Measurements from ENCODE around the gene UMPS.
"Not testable (repeated sequence)": the region's sequence is repeated elsewhere in the genome, so short reads cannot be mapped to it uniquely, and the experiment has no call there.

The UMPS gene

DNA sequence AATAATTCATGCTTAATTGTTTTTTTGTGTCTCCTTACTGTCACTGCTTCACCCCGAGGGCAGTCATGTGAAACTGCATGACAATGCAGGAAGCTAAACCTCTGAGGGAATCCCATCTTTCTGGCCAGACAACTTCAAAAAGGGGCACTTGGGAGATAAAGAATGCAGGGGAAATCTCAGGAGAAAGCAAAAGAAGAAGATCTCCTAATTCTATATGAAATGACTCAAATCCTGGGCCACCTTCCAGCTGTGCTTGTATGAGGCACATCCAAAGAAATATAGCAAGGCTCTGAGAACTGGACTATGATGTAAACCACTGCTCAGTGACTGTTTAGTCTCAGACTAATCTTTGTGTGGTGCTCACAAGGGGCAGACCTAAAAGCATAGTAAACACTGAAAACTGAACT lies 22.6 kb upstream of the UMPS start:
- DNase-seq: no peak

DNA sequence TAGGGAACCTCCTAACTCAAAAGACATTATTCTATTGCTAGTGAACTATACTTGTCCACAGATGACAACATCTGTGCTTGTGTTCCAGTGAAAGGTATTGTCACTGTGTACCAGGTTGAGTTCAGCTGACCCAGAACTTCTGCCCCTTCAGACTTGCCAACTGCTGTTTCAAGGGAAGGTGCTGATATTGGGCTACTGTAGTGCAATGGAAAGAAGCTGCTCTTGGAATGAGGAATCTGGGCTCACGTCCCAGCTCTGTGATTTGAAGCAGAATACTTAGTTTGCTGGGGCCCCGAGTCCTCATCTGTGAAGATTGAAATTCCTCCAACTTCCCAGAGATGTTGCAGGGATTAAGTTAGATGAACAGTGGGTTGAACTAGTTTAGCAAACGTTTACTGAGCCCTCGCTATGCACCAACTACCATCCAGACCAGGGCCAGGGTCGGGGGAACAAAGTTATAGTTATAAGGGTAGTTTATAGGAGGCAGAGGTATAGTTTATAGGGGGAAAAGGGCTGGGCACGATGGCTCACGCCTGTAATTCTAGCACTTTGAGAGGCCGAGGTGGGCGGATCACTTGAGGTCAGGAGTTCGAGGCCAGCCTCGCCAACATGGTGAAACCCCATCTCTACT lies 15.9 kb upstream of the UMPS start:
- DNase-seq: no peak

- DNase-seq: no peak
These were observed 7.7 kb upstream of the UMPS start for GRCh38 chr3:124722589-124722988.

GRCh38 chr3:124730941-124731297 lies 667 bp downstream of the UMPS start:
- no peak for DNase-seq

GRCh38 chr3:124731760-124732159 lies 1.5 kb downstream of the UMPS start:
- no peak for DNase-seq

GRCh38 chr3:124741027-124741426 lies 10.8 kb downstream of the UMPS start:
- no peak for DNase-seq

- no peak for DNase-seq
These were observed 15.5 kb downstream of the UMPS start for GRCh38 chr3:124745756-124746155.

DNA sequence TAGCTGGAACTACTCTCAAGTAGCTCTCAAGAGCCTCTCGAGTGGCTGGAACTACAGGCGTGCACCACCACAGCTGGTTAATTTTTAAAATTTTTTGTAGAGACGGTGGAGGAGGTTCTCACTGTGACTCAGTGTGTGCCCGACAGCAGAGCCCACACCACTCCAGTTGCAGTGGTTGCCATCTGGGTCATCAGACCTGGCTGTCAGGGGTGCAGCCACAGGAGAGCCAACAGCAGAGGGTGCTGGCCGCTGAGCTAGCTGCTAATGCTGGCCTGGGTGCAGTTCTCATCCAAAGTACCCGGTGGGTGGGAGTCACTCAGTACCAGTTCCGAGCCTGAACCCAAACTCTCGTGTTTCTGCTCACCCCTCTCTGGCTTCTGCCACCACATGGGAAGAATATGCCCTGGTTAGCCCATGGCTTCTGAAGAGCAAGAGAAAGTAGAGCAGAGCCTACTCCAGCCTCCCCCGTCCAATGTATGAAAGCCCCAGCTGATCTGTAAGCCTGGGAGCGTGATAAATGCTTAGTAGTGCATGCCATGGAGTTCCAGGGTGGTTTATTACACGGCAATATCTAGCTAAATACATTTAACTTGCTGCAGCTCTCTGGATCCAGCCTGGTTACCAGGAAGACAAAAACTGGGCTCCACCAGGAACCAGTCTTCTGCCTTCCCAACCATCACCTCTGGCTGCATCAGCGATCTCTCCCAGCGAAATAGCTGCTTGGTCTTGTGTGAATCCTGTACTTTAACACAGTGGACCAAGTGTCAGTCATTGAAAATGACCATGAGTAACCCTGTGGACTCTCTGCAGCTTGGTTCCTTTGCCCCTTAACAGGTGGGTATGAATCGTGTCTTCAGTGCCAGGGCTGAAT lies 17.1 kb downstream of the UMPS start:
- no peak for DNase-seq

DNA sequence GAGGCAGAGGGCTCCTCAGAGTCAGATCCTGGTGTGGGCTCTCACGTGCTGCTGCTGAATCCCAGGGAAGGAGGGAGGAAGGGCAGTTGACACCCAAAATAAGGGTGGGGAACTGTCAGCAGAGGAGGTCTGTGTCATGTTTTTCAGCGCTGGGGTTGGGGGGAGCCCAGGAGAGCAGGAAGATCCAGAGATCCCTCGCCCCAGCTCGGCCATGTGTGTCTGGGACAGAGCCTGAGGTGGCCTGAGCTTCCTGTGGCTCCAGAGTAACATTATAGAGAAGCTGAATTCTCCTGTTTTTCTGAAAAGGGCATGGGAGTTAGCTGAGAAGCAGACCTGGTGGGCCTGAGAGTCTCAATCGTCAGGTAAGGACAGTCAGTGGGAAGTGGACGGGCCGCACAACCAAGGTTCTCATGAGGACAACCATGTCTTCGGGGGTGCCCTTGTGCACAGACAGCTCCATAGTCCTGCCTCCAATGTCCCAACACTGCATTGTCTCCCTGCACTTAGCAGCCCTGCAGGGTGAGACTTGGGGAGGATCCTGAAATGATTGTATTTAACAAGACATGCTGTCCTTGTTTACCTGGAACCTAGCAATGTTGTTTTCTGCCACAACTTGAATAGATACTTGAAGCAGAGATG lies 18.4 kb downstream of the UMPS start:
- DNase-seq: no peak

- DNase-seq: not testable (repeated sequence)
These were observed 19.6 kb downstream of the UMPS start for GRCh38 chr3:124749877-124750276.

GRCh38 chr3:124751501-124751900 lies 21.2 kb downstream of the UMPS start:
- no peak for DNase-seq

GRCh38 chr3:124752051-124752450 lies 21.8 kb downstream of the UMPS start:
- DNase-seq: no peak

- not testable (repeated sequence) for DNase-seq
These were observed 27.7 kb downstream of the UMPS start for GRCh38 chr3:124757926-124758325.

DNA sequence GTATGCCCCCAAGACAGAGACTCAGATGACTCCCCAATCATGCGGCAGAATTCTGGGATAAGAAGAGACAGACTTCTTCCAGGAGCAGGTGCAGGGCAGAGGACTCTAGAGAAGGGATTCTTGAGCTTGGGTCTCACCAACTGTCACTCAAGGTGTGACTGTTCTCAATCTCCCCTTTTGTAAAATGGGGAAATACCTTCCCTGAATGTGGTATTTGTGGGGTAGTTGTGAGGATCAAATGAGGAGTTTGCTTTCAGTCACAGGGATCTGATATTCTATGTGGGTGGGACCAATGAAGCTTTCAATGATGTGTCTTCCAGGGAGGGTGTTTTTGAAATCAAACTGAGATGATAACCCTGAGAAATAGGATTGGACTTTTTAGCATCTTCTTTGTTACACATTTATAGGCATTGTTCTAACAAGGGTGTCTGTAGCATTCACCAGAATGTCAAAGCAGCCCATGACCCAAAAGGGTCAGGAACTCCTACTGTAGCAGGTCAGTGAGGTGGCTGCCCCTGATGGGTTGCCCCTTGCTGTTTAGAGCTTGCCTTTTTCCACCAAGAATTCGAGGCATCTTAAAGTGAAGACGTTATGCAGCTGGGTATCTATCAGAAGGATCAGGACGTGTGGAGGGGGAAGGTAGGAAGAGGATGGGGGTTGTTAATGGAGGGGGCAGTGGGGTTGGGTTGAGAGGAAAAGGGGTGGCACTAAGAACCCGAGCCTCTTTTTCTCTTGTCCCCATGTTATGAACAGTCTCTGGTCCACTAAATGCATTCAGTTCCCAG lies 28.8 kb downstream of the UMPS start:
- no peak for DNase-seq

- DNase-seq: no peak
These were observed 29.6 kb downstream of the UMPS start for GRCh38 chr3:124759666-124760401.

DNA sequence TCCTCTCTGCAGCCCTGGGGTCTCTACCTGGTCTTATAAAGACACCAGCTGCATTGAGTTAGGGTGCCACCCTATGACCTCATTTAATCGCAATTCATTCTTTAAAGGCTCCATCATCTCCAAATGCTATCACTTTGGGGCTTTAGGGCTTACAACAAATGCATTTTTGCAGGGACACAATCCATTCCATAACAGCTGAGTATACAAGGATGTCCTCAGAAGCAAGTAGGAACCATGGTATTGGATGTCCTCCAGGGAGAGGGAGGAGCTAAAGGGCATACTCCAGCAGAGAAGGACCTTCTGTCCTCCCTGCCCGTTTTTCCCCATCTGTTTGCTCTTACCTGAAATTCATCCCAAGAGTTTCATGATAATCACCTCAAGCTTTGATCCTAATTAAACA lies 30.3 kb downstream of the UMPS start:
- DNase-seq: no peak

DNA sequence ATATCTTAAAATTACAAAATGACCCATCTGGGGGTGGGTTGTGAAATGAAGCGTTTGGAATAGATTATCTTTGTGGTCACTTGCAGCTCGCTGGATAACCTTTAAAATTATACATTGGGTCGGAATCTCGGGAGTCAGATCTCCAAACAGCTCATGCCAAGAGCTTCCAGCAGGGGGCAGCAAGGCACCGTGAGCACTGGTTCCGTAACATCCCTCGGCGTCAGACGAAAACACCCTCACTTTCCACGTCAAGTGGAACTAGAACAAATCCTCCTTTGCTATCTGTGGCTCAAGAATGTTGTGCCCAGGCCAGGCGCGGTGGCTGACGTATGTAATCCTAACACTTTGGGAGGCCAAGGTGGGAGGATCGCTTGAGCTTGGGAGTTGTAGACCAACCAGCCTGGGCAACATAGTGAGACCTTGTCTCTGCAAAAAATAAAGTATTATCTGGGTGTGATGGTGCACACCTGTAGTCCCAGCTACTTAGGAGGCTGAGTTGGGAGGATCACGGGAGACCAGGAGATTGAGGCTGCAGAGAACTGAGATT lies 31.1 kb downstream of the UMPS start:
- peak; percentile 59 for DNase-seq

- DNase-seq: no peak
These were observed 31.8 kb downstream of the UMPS start for GRCh38 chr3:124761935-124762660.

DNA sequence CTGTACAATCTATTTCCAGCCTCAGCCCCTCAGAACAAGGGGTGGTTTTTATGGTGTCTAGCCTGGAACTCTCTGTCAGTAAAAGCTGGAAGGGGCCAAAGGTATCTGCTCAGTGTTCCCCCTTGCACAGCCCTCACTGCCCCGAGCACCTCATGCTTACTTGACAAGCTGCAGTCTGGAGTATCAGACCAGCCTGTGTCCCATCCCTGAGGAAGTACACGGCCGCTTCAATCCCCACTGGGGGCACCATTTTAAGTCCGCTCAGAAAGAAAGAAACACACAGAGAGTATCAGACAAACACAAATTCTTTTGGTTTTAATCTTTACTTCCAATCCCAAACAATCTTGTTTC lies 32.4 kb downstream of the UMPS start:
- DNase-seq: no peak

DNA sequence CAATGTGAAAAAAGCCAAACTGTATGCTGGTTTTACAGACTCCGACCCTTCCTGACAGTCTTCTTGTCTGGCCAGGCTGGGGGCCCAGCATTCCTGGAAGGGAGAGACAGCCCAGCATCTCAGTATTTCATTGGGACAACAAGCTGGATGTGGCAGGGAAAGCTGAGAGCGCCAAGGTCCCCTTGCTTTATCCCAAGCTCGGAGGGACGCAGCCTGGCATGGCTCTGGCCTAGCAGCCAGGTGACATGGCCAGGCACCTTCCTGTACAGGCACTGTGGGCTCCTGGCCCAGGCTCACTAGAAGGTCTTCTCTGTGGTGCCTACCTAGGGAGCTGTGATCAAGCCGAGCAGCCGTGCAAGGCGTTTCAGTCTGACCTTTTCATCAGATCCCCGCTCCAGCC lies 33.0 kb downstream of the UMPS start:
- no peak for DNase-seq

DNA sequence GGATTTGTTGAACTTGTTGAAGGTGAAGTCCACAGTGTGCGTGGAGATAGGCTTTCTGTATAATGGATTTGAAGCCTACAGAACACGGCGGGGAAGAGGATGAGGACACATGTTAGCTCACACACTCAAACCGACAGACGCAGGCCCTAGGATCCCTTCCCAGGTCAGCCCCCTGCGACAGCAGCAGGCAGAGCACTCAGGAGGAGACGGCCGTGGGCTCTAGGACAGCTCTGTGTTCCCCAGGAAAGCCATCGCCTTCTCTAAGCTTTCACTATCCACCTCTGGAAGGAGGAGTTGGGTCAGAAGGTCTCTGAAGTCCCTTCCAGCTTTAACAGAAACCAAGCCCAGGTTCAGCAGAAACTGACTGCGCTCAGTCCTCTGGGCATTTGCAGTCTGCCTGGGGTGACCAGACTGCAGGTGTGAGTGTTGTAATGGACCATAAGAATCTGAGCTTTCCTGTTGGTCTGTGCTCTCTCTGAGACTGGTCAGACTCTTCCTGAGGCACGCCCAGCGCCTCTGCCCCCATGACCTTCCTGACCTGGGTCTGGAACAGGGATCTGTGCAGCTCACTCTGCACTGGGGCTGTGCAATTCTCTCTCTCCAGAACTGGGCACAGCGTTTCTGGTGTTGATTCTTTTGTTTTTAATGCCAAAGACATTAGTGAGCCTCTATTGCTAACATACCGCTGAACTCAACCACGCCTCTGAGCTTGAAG lies 33.5 kb downstream of the UMPS start:
- DNase-seq: no peak
